H54 (cell line): ENCODE measurements around the gene ATP5PO.

ENCODE experiments used
- DNase-seq: peaks from one replicate; pipeline ENCODE4 v3.0.0; 2011; ENCODE audit warnings: low spot score, mixed read lengths; ENCODE audit not compliant: insufficient read length
- FAIRE-seq: peaks from 3 replicates; lab custom pipeline; 2011; peaks lifted over from hg19 to GRCh38; lab: Jason Lieb, UNC
- POLR2A ChIP-seq: IDR thresholded peaks from 2 replicates; pipeline ENCODE4 v1.6.1; 2011; ENCODE audit warnings: low read depth, mild to moderate bottlenecking, low read length

ATP5PO gene

GRCh38 chr21:33915368-33916199 lies at the start of gene ATP5PO:
Gene ATP5PO (minus strand): TSS chr21:33915804. CDS start chr21:33915763, 41 bp downstream.
- FAIRE-seq (peak; percentile 78), DNase-seq (peak; percentile 94)
- peak; percentile 95 for TF ChIP-seq POLR2A

GRCh38 chr21:33964706-33965325 lies 49.2 kb upstream of the ATP5PO start:
- DNase-seq (no peak), FAIRE-seq (no peak)
- TF ChIP-seq POLR2A: no peak

- TF ChIP-seq POLR2A: no peak
- FAIRE-seq (no peak), DNase-seq (no peak)
Observed at GRCh38 chr21:33963848-33964555, 48.4 kb upstream of the ATP5PO start.

- FAIRE-seq: no peak
- TF ChIP-seq POLR2A: no peak
- DNase-seq: no peak
Observed at GRCh38 chr21:33962290-33962689, 46.7 kb upstream of the ATP5PO start.

GRCh38 chr21:33961061-33961460 lies 45.5 kb upstream of the ATP5PO start:
- no peak for TF ChIP-seq POLR2A
- DNase-seq (no peak), FAIRE-seq (no peak)

GRCh38 chr21:33959680-33960079 lies 44.1 kb upstream of the ATP5PO start:
- DNase-seq (no peak), FAIRE-seq (no peak)
- TF ChIP-seq POLR2A: no peak

- TF ChIP-seq POLR2A: no peak
- FAIRE-seq: no peak
- DNase-seq: no peak
Observed at GRCh38 chr21:33954395-33954794, 38.8 kb upstream of the ATP5PO start.

- FAIRE-seq: no peak
- no peak for DNase-seq
- TF ChIP-seq POLR2A: no peak
Observed at GRCh38 chr21:33951276-33952178, 35.9 kb upstream of the ATP5PO start.

GRCh38 chr21:33950431-33951079 lies 35.0 kb upstream of the ATP5PO start:
- no peak for TF ChIP-seq POLR2A
- no peak for DNase-seq
- FAIRE-seq: no peak

GRCh38 chr21:33949516-33950430 lies 34.2 kb upstream of the ATP5PO start:
- DNase-seq: no peak
- FAIRE-seq: no peak
- TF ChIP-seq POLR2A: no peak

- TF ChIP-seq POLR2A: no peak
Observed at GRCh38 chr21:33948951-33949444, 33.4 kb upstream of the ATP5PO start.

More at GRCh38 chr21:33948951-33949444, 33.4 kb upstream of the ATP5PO start:
- FAIRE-seq: no peak
- DNase-seq: no peak
